Naive thymus-derived CD4-positive, alpha-beta T cell (primary cell): ENCODE results near the gene GSTM1. TPM values are rescaled to one million over a fixed set of nuclear protein-coding genes. Genes with fewer than 3 reads are reported as not detected.
"Not testable (repeated sequence)": the region's sequence is repeated elsewhere in the genome, so short reads cannot be mapped to it uniquely, and the experiment has no call there.

Source experiments
- ATAC-seq: fragments of 150-1000 bp; cut with Tn5 transposase; 2 replicates; pipeline ENCODE4 v1.10.0; 2021; ENCODE audit warnings: mild to moderate bottlenecking, moderate library complexity
- CTCF ChIA-PET: fragments of 350-600 bp; sonication (Branson Sonifier 250); formaldehyde crosslinking; loops from one replicate; lab custom pipeline; 2021; ENCODE audit warnings: antibody characterized with exemption; lab: Charles Lee
- POLR2A ChIA-PET: fragments of 350-600 bp; sonication (Branson Sonifier 250); formaldehyde crosslinking; loops from one replicate; lab custom pipeline; 2021; ENCODE audit warnings: antibody characterized with exemption, inconsistent platforms; lab: Charles Lee
- DNase-seq, 9 donors: peaks; one replicate each; pipeline versions ENCODE4 v3.0.0 to v3.0.0-alpha.2; 2020 to 2022; ENCODE audit warnings: mixed read lengths in 1 of 9
- H3K27ac ChIP-seq: one replicate; pipeline ENCODE4 v1.7.0; 2013; ENCODE audit warnings: mild to moderate bottlenecking, low read depth, low read length, moderate library complexity
- H3K27me3 ChIP-seq, 2 donors: one replicate each; pipeline ENCODE4 v1.7.0; 2013; ENCODE audit warnings: low read length in 2 of 2, mild to moderate bottlenecking in 2 of 2, moderate library complexity in 2 of 2; ENCODE audit not compliant: control insufficient read depth in 2 of 2, insufficient read depth in 2 of 2
- H3K36me3 ChIP-seq, 3 experiments: 1 replicate in 2 of 3; 2 replicates in 1 of 3; pipeline ENCODE4 v1.7.0; 2013; ENCODE audit warnings: low read length in 3 of 3, mild to moderate bottlenecking in 3 of 3, moderate library complexity in 1 of 3; ENCODE audit not compliant: insufficient read depth in 3 of 3, control insufficient read depth in 2 of 3
- H3K4me1 ChIP-seq, 2 donors: one replicate each; pipeline ENCODE4 v1.7.0; 2013; ENCODE audit warnings: low read length in 2 of 2, mild to moderate bottlenecking in 2 of 2, moderate library complexity in 1 of 2; ENCODE audit not compliant: control insufficient read depth in 2 of 2, insufficient read depth in 2 of 2
- H3K4me3 ChIP-seq: 2 replicates; pipeline ENCODE4 v1.7.0; 2013; ENCODE audit warnings: mild to moderate bottlenecking, low read length
- H3K9me3 ChIP-seq, 3 experiments: 1 replicate in 2 of 3; 2 replicates in 1 of 3; pipeline ENCODE4 v1.7.0; 2013; ENCODE audit warnings: low read length in 3 of 3; ENCODE audit not compliant: control insufficient read depth in 2 of 3
- H3K27ac Mint-ChIP-seq, 9 donors: one replicate each; pipeline ENCODE4 v1.8.0; 2020 to 2022; ENCODE audit warnings: mixed read lengths in 9 of 9, mild to moderate bottlenecking in 8 of 9, moderate library complexity in 5 of 9, inconsistent platforms in 2 of 9
- H3K27me3 Mint-ChIP-seq, 5 donors: one replicate each; pipeline ENCODE4 v1.8.0; 2021 to 2022; ENCODE audit warnings: mixed read lengths in 5 of 5, mild to moderate bottlenecking in 1 of 5
- H3K36me3 Mint-ChIP-seq, 5 donors: one replicate each; pipeline ENCODE4 v1.8.0; 2020 to 2022; ENCODE audit warnings: mixed read lengths in 5 of 5, mild to moderate bottlenecking in 3 of 5, inconsistent platforms in 1 of 5
- H3K4me1 Mint-ChIP-seq, 7 donors: one replicate each; pipeline ENCODE4 v1.8.0; 2020 to 2022; ENCODE audit warnings: mixed read lengths in 7 of 7, mild to moderate bottlenecking in 3 of 7, inconsistent platforms in 1 of 7
- H3K4me3 Mint-ChIP-seq, 10 donors: one replicate each; pipeline ENCODE4 v1.8.0; 2020 to 2022; ENCODE audit warnings: mild to moderate bottlenecking in 10 of 10, mixed read lengths in 10 of 10, moderate library complexity in 6 of 10, inconsistent platforms in 2 of 10
- H3K9me3 Mint-ChIP-seq, 11 donors: one replicate each; pipeline ENCODE4 v1.8.0; 2020 to 2022; ENCODE audit warnings: mixed read lengths in 11 of 11, mild to moderate bottlenecking in 4 of 11, inconsistent platforms in 1 of 11, moderate library complexity in 1 of 11
- intact Hi-C, 2 donors: fragments of 100-400 bp; cut with micrococcal nuclease; formaldehyde crosslinking; loops; one replicate each; pipeline ENCODE4 v1.15.1; 2023
- polyA plus RNA-seq, 2 donors: library from polyadenylated mRNA; unstranded; fragments of 300-500 nt; fragmentation: Illumina TruSeq; gene quantifications; one replicate each; pipeline ENCODE4 v1.2.3, GENCODE V29; 2021
- total RNA-seq, 6 experiments: library from RNA in 5 of 6; stranded (reverse) in 5 of 6; gene quantifications; 1 replicate in 5 of 6; 2 replicates in 1 of 6; pipeline ENCODE4 v1.2.3 and lab custom pipeline; 2021 to 2026

The GSTM1 gene
- total and polyA plus RNA-seq, 7 experiments from 2014 or later: 45.9 to 83.6 (median 62.4) TPM; not detected in 4

DNA sequence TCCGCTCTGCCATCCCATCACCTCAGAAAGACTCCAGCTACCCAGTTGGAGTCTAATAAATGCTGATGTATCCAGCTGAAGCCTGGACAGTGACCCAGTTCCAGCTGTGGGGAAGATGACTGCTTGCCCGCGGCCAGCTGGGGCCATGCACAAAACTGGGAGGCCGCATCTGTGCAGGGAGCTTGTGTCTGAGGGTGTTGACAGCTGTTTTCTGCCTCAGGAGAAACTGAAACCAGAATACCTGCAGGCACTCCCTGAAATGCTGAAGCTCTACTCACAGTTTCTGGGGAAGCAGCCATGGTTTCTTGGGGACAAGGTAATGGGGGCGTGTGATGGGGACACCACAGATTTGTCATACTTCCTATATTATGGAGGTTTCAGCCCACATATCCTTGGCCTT is 16.6 kb upstream of the GSTM1 start:
- Histone ChIP-seq H3K36me3 (no peaks in the 10 kb centered on the region), H3K4me1 (peaks cover 0 to 11% of the 10 kb centered on the region in 2 donors), H3K9me3 (no peaks in the 10 kb centered on the region), H3K27ac (no peak overlapping the region), H3K27me3 (no peaks in the 10 kb centered on the region), H3K4me3 (no peak overlapping the region)
- Mint-ChIP-seq H3K36me3 (peaks cover 6 to 18% (median 10%) of the 10 kb centered on the region in 5 donors), H3K4me1 (peaks cover 16 to 30% (median 24%) of the 10 kb centered on the region in 7 donors), H3K9me3 (no peaks in the 10 kb centered on the region), H3K4me3 (peak overlapping the region in 3 of 10 donors; percentile 5 to 44 (median 32)), H3K27ac (peak overlapping the region in 1 of 9 donors; percentile 67), H3K27me3 (no peaks in the 10 kb centered on the region)
- ChIA-PET POLR2A (interaction anchor here (0.7 kb wide), 1 partner anchor 10 kb away, joined by 3 read pairs; no protein-coding TSS in a partner anchor), CTCF (interaction anchor here (1.1 kb wide), 1 partner anchor 31 kb away, joined by 3 read pairs; no protein-coding TSS in a partner anchor)
- intact Hi-C loops: no loop called here
- DNase-seq (no peak), ATAC-seq (no peak)

DNA sequence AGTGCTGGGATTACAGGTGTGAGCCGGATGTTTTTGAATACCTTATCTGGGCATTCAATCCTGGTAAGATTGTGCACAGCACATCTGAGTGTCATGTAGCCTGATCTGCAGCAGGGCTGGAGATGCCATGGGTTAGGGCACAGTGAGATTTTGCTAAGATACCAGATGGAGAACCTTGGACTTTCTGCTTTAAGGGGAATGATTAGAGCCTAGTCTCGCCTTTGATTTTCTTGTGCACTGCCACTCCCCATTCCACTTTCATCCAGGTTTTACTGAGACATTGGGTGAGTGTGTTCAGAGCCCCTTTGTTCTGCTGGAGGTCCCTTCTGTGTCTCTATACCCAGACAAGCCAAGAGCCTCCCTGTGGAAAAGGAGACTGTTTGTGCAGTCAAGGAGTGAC is 13.8 kb upstream of the GSTM1 start:
- POLR2A ChIA-PET: interaction anchor here (0.5 kb wide), 1 partner anchor 246 kb away, joined by 3 read pairs; no protein-coding TSS in a partner anchor
- H3K27me3 Mint-ChIP-seq, H3K4me1 ChIP-seq, H3K9me3 ChIP-seq, H3K4me3 Mint-ChIP-seq, H3K9me3 Mint-ChIP-seq, H3K27ac ChIP-seq, intact Hi-C loops, CTCF ChIA-PET, H3K36me3 ChIP-seq, ATAC-seq, H3K27me3 ChIP-seq, H3K4me3 ChIP-seq, DNase-seq, H3K27ac Mint-ChIP-seq: not testable (repeated sequence)
- H3K36me3 Mint-ChIP-seq: peaks cover 6 to 18% (median 10%) of the 10 kb centered on the region in 5 donors
- peaks cover 11 to 20% (median 17%) of the 10 kb centered on the region in 7 donors for H3K4me1 Mint-ChIP-seq

- H3K4me1 Mint-ChIP-seq, H3K4me3 Mint-ChIP-seq, H3K27me3 ChIP-seq, H3K36me3 Mint-ChIP-seq, POLR2A ChIA-PET, H3K9me3 Mint-ChIP-seq, ATAC-seq, H3K36me3 ChIP-seq, H3K9me3 ChIP-seq, H3K27ac ChIP-seq, H3K4me1 ChIP-seq, intact Hi-C loops, H3K27me3 Mint-ChIP-seq, DNase-seq, H3K4me3 ChIP-seq: not testable (repeated sequence)
- peak overlapping the region in 1 of 9 donors; percentile 68 for H3K27ac Mint-ChIP-seq
- CTCF ChIA-PET: interaction anchor here (0.7 kb wide), 1 partner anchor 44 kb away, joined by 3 read pairs; no protein-coding TSS in a partner anchor
Observed at GRCh38 chr1:109676683-109677381, 10.8 kb upstream of the GSTM1 start.

GRCh38 chr1:109677459-109677858 is 10.2 kb upstream of the GSTM1 start:
- Mint-ChIP-seq H3K4me1 (no peaks in the 10 kb centered on the region), H3K27me3 (no peaks in the 10 kb centered on the region), H3K4me3 (no peak overlapping the region), H3K36me3 (peaks cover 0 to 4% (median 0%) of the 10 kb centered on the region in 5 donors), H3K27ac (no peak overlapping the region), H3K9me3 (no peaks in the 10 kb centered on the region)
- intact Hi-C loops: no loop called here
- ChIA-PET POLR2A (no interaction called here), CTCF (interaction anchor here (0.7 kb wide), 1 partner anchor 43 kb away, joined by 3 read pairs; no protein-coding TSS in a partner anchor)
- H3K4me3 ChIP-seq: no peak overlapping the region
- DNase-seq: no peak
- ATAC-seq: no peak
- H3K9me3 ChIP-seq: no peaks in the 10 kb centered on the region
- no peaks in the 10 kb centered on the region for H3K27me3 ChIP-seq
- H3K36me3 ChIP-seq: no peaks in the 10 kb centered on the region
- no peaks in the 10 kb centered on the region for H3K4me1 ChIP-seq
- no peak overlapping the region for H3K27ac ChIP-seq

- H3K4me3 ChIP-seq, H3K9me3 Mint-ChIP-seq, H3K27me3 ChIP-seq, H3K27me3 Mint-ChIP-seq, H3K9me3 ChIP-seq, H3K36me3 Mint-ChIP-seq, DNase-seq, H3K4me1 ChIP-seq, CTCF ChIA-PET, H3K4me3 Mint-ChIP-seq, H3K36me3 ChIP-seq, intact Hi-C loops, ATAC-seq, H3K4me1 Mint-ChIP-seq, H3K27ac Mint-ChIP-seq, H3K27ac ChIP-seq: not testable (repeated sequence)
- POLR2A ChIA-PET: interaction anchor here (0.7 kb wide), 1 partner anchor 21 kb away, joined by 3 read pairs; no protein-coding TSS in a partner anchor
Observed at GRCh38 chr1:109678637-109679036, 9.0 kb upstream of the GSTM1 start.

- H3K4me1 Mint-ChIP-seq: peaks cover 0 to 19% (median 8%) of the 10 kb centered on the region in 7 donors
- H3K27me3 Mint-ChIP-seq, POLR2A ChIA-PET, H3K9me3 ChIP-seq, H3K4me3 ChIP-seq, H3K4me1 ChIP-seq, CTCF ChIA-PET, H3K9me3 Mint-ChIP-seq, H3K36me3 Mint-ChIP-seq, H3K27ac ChIP-seq, H3K27ac Mint-ChIP-seq, H3K4me3 Mint-ChIP-seq, H3K27me3 ChIP-seq, DNase-seq, H3K36me3 ChIP-seq, ATAC-seq: not testable (repeated sequence)
- intact Hi-C loops: loop anchor here in 1 of 2 donors (5.0 kb wide), 1 partner anchor 137 kb away; the partner anchor contains the start of gene GNAI3
Observed at GRCh38 chr1:109684777-109685176, 2.8 kb upstream of the GSTM1 start.
